Liver (tissue), 3 donors: ENCODE measurements around the gene EXTL1.

Source experiments
- ATF3 ChIP-seq: IDR thresholded peaks from 2 replicates; pipeline ENCODE4 v1.6.1; 2016; ENCODE audit warnings: antibody characterized with exemption
- CTCF ChIP-seq: fragments of 150-350 bp; IDR thresholded peaks from 2 replicates; pipeline ENCODE4 v1.5.1; 2017; ENCODE audit warnings: improper control_type of control experiment, low read depth, low read length; ENCODE audit not compliant: missing input control
- EGR1 ChIP-seq, 2 donors: IDR thresholded peaks; 2 replicates each; pipeline ENCODE4 v1.6.1; 2016 to 2018; ENCODE audit warnings: antibody characterized with exemption in 2 of 2, low read depth in 2 of 2
- GABPA ChIP-seq, 2 donors: IDR thresholded peaks in 1 of 2; conservative IDR thresholded peaks in 1 of 2; 2 replicates each; pipeline ENCODE4 v1.6.1; 2016; ENCODE audit warnings: antibody characterized with exemption in 2 of 2, mild to moderate bottlenecking in 1 of 2, moderate library complexity in 1 of 2
- MAX ChIP-seq: IDR thresholded peaks from 2 replicates; pipeline ENCODE4 v1.6.1; 2016; ENCODE audit warnings: antibody characterized with exemption
- RAD21 ChIP-seq, 2 donors: IDR thresholded peaks; 2 replicates each; pipeline ENCODE4 v1.6.1; 2016; ENCODE audit warnings: antibody characterized with exemption in 2 of 2, mild to moderate bottlenecking in 2 of 2
- RXRA ChIP-seq, 2 donors: IDR thresholded peaks; 2 replicates each; pipeline ENCODE4 v1.6.1; 2017 to 2018; ENCODE audit warnings: antibody characterized with exemption in 2 of 2, mild to moderate bottlenecking in 1 of 2
- SP1 ChIP-seq: IDR thresholded peaks from 2 replicates; pipeline ENCODE4 v1.6.1; 2018; ENCODE audit warnings: antibody characterized with exemption, mild to moderate bottlenecking
- TAF1 ChIP-seq: conservative IDR thresholded peaks from 2 replicates; pipeline ENCODE4 v1.6.1; 2016; ENCODE audit warnings: antibody characterized with exemption, mild to moderate bottlenecking
- YY1 ChIP-seq: IDR thresholded peaks from 2 replicates; pipeline ENCODE4 v1.6.1; 2016; ENCODE audit warnings: antibody characterized with exemption, mild to moderate bottlenecking
- TF ChIP-seq, protein P1 (sequence below): IDR thresholded peaks from 2 replicates; pipeline ENCODE4 v1.6.1; 2016; ENCODE audit warnings: antibody characterized with exemption, mild to moderate bottlenecking
- donor health status: healthy.
- donor health status: healthy.

GRCh38 chr1:26028490-26028980 is 7.0 kb downstream of the EXTL1 start:
- TF ChIP-seq CTCF = no peak
- TF ChIP-seq TAF1 = no peak
- TF ChIP-seq, protein P1, sequence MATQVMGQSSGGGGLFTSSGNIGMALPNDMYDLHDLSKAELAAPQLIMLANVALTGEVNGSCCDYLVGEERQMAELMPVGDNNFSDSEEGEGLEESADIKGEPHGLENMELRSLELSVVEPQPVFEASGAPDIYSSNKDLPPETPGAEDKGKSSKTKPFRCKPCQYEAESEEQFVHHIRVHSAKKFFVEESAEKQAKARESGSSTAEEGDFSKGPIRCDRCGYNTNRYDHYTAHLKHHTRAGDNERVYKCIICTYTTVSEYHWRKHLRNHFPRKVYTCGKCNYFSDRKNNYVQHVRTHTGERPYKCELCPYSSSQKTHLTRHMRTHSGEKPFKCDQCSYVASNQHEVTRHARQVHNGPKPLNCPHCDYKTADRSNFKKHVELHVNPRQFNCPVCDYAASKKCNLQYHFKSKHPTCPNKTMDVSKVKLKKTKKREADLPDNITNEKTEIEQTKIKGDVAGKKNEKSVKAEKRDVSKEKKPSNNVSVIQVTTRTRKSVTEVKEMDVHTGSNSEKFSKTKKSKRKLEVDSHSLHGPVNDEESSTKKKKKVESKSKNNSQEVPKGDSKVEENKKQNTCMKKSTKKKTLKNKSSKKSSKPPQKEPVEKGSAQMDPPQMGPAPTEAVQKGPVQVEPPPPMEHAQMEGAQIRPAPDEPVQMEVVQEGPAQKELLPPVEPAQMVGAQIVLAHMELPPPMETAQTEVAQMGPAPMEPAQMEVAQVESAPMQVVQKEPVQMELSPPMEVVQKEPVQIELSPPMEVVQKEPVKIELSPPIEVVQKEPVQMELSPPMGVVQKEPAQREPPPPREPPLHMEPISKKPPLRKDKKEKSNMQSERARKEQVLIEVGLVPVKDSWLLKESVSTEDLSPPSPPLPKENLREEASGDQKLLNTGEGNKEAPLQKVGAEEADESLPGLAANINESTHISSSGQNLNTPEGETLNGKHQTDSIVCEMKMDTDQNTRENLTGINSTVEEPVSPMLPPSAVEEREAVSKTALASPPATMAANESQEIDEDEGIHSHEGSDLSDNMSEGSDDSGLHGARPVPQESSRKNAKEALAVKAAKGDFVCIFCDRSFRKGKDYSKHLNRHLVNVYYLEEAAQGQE = no peak
- no peak for TF ChIP-seq SP1
- TF ChIP-seq MAX = no peak
- TF ChIP-seq ATF3 = no peak
- no peak for TF ChIP-seq YY1
- TF ChIP-seq RXRA (IDR thresholded peaks at IDR 0.05) = no peak
- no peak for TF ChIP-seq EGR1 (IDR thresholded peaks at IDR 0.05; ENCODE audit: low read depth in 2 of 2)
- no peak for TF ChIP-seq GABPA (IDR thresholded peaks at IDR 0.05 in 1 of 2, conservative IDR thresholded peaks at IDR 0.05 in 1 of 2)
- TF ChIP-seq RAD21 (IDR thresholded peaks at IDR 0.05) = no peak
